ENCODE measurements around the gene PDE3B.
"Not testable (repeated sequence)": the region's sequence is repeated elsewhere in the genome, so short reads cannot be mapped to it uniquely, and the experiment has no call there.

The PDE3B gene

GRCh38 chr11:14748090-14748489, 104.5 kb downstream of the PDE3B start:
- WGBS (ENCODE audit: extremely low coverage, insufficient coverage, low lambda C conversion rate) = no CpG with 5 or more reads among the region's 1 CpG
- Histone ChIP-seq H2BK5ac (ENCODE audit: low read length) (no peak overlapping the region), H3K4ac (ENCODE audit: low read depth, low read length) (no peak overlapping the region), H3K9ac (ENCODE audit: low read length) (no peak overlapping the region), H2AK5ac (ENCODE audit: low read length) (no peak overlapping the region), H3K79me1 (ENCODE audit: low read length) (no peaks in the 10 kb centered on the region), H4K8ac (ENCODE audit: low read depth, low read length) (no peak overlapping the region), H4K5ac (ENCODE audit: low read length) (no peak overlapping the region), H2BK120ac (ENCODE audit: low read depth, low read length) (no peak overlapping the region), H3K4me2 (ENCODE audit: low read length) (no peak overlapping the region), H3K23ac (ENCODE audit: low read length) (no peak overlapping the region), H3K79me2 (ENCODE audit: control insufficient read depth, insufficient read depth, low read length) (no peaks in the 10 kb centered on the region), H3K27me3 (ENCODE audit: insufficient read depth, low read length, poor library complexity) (no peaks in the 10 kb centered on the region), H3K56ac (ENCODE audit: low read length) (no peak overlapping the region), H3K27ac (ENCODE audit: low read depth, low read length) (no peak overlapping the region), H3K4me1 (ENCODE audit: control insufficient read depth, low read depth, low read length) (no peaks in the 10 kb centered on the region), H3K4me3 (ENCODE audit: low read length) (no peak overlapping the region), H2BK15ac (replicated peaks; ENCODE audit: low read depth) (no peak overlapping the region), H3K36me3 (ENCODE audit: control insufficient read depth, insufficient read depth, low read length) (no peaks in the 10 kb centered on the region), H3K18ac (ENCODE audit: low read length) (no peak overlapping the region)
- DNase-seq = no peak

GRCh38 chr11:14750911-14751310, 107.3 kb downstream of the PDE3B start:
- Histone ChIP-seq H3K4me3 (ENCODE audit: low read length) (no peak overlapping the region), H3K23ac (ENCODE audit: low read length) (no peak overlapping the region), H3K79me2 (ENCODE audit: control insufficient read depth, insufficient read depth, low read length) (no peaks in the 10 kb centered on the region), H4K5ac (ENCODE audit: low read length) (no peak overlapping the region), H3K27me3 (ENCODE audit: insufficient read depth, low read length, poor library complexity) (no peaks in the 10 kb centered on the region), H4K8ac (ENCODE audit: low read depth, low read length) (no peak overlapping the region), H2AK5ac (ENCODE audit: low read length) (no peak overlapping the region), H3K4me1 (ENCODE audit: control insufficient read depth, low read depth, low read length) (no peaks in the 10 kb centered on the region), H3K79me1 (ENCODE audit: low read length) (no peaks in the 10 kb centered on the region), H3K4me2 (ENCODE audit: low read length) (no peak overlapping the region), H3K36me3 (ENCODE audit: control insufficient read depth, insufficient read depth, low read length) (no peaks in the 10 kb centered on the region), H3K18ac (ENCODE audit: low read length) (no peak overlapping the region), H2BK120ac (ENCODE audit: low read depth, low read length) (no peak overlapping the region), H3K27ac (ENCODE audit: low read depth, low read length) (no peak overlapping the region), H2BK15ac (replicated peaks; ENCODE audit: low read depth) (no peak overlapping the region), H3K9ac (ENCODE audit: low read length) (no peak overlapping the region), H2BK5ac (ENCODE audit: low read length) (no peak overlapping the region), H3K56ac (ENCODE audit: low read length) (no peak overlapping the region), H3K4ac (ENCODE audit: low read depth, low read length) (no peak overlapping the region)
- DNase-seq = no peak
- WGBS (ENCODE audit: extremely low coverage, insufficient coverage, low lambda C conversion rate) = no CpG with 5 or more reads among the region's 1 CpG

- Histone ChIP-seq H3K27me3 (ENCODE audit: insufficient read depth, low read length, poor library complexity) (no peaks in the 10 kb centered on the region), H3K56ac (ENCODE audit: low read length) (no peak overlapping the region), H3K18ac (ENCODE audit: low read length) (no peak overlapping the region), H3K4me1 (ENCODE audit: control insufficient read depth, low read depth, low read length) (no peaks in the 10 kb centered on the region), H3K23ac (ENCODE audit: low read length) (no peak overlapping the region), H2BK120ac (ENCODE audit: low read depth, low read length) (no peak overlapping the region), H3K79me2 (ENCODE audit: control insufficient read depth, insufficient read depth, low read length) (no peaks in the 10 kb centered on the region), H3K79me1 (ENCODE audit: low read length) (no peaks in the 10 kb centered on the region), H4K5ac (ENCODE audit: low read length) (no peak overlapping the region), H3K4me3 (ENCODE audit: low read length) (no peak overlapping the region), H2BK15ac (replicated peaks; ENCODE audit: low read depth) (no peak overlapping the region), H4K8ac (ENCODE audit: low read depth, low read length) (no peak overlapping the region), H3K4ac (ENCODE audit: low read depth, low read length) (no peak overlapping the region), H2BK5ac (ENCODE audit: low read length) (no peak overlapping the region), H3K36me3 (ENCODE audit: control insufficient read depth, insufficient read depth, low read length) (no peaks in the 10 kb centered on the region), H2AK5ac (ENCODE audit: low read length) (no peak overlapping the region), H3K4me2 (ENCODE audit: low read length) (no peak overlapping the region), H3K27ac (ENCODE audit: low read depth, low read length) (no peak overlapping the region), H3K9ac (ENCODE audit: low read length) (no peak overlapping the region)
- no peak for DNase-seq
Observed at GRCh38 chr11:14751975-14752407, 108.4 kb downstream of the PDE3B start.

GRCh38 chr11:14755140-14755539, 111.5 kb downstream of the PDE3B start:
- H4K5ac ChIP-seq (ENCODE audit: low read length) = no peak overlapping the region
- no peak overlapping the region for H3K4me3 ChIP-seq (ENCODE audit: low read length)
- H2BK120ac ChIP-seq (ENCODE audit: low read depth, low read length) = no peak overlapping the region
- H4K8ac ChIP-seq (ENCODE audit: low read depth, low read length) = no peak overlapping the region
- no peaks in the 10 kb centered on the region for H3K79me1 ChIP-seq (ENCODE audit: low read length)
- H3K4ac ChIP-seq (ENCODE audit: low read depth, low read length) = no peak overlapping the region
- H3K23ac ChIP-seq (ENCODE audit: low read length) = no peak overlapping the region
- no peak overlapping the region for H2BK15ac ChIP-seq (replicated peaks; ENCODE audit: low read depth)
- no peak overlapping the region for H2BK5ac ChIP-seq (ENCODE audit: low read length)
- H3K4me2 ChIP-seq (ENCODE audit: low read length) = no peak overlapping the region
- no peak overlapping the region for H3K9ac ChIP-seq (ENCODE audit: low read length)
- H3K79me2 ChIP-seq (ENCODE audit: control insufficient read depth, insufficient read depth, low read length) = no peaks in the 10 kb centered on the region
- no peak overlapping the region for H2AK5ac ChIP-seq (ENCODE audit: low read length)
- H3K56ac ChIP-seq (ENCODE audit: low read length) = no peak overlapping the region
- DNase-seq = no peak
- no CpG with 5 or more reads among the region's 3 CpGs for WGBS (ENCODE audit: extremely low coverage, insufficient coverage, low lambda C conversion rate)
- H3K18ac ChIP-seq (ENCODE audit: low read length) = no peak overlapping the region
- no peaks in the 10 kb centered on the region for H3K36me3 ChIP-seq (ENCODE audit: control insufficient read depth, insufficient read depth, low read length)
- H3K27me3 ChIP-seq (ENCODE audit: insufficient read depth, low read length, poor library complexity) = no peaks in the 10 kb centered on the region
- no peaks in the 10 kb centered on the region for H3K4me1 ChIP-seq (ENCODE audit: control insufficient read depth, low read depth, low read length)
- H3K27ac ChIP-seq (ENCODE audit: low read depth, low read length) = no peak overlapping the region

GRCh38 chr11:14756349-14756748, 112.7 kb downstream of the PDE3B start:
- H3K18ac ChIP-seq (ENCODE audit: low read length) = no peak overlapping the region
- no peak overlapping the region for H2BK120ac ChIP-seq (ENCODE audit: low read depth, low read length)
- H2BK15ac ChIP-seq (replicated peaks; ENCODE audit: low read depth) = no peak overlapping the region
- H3K4ac ChIP-seq (ENCODE audit: low read depth, low read length) = no peak overlapping the region
- no peak overlapping the region for H2AK5ac ChIP-seq (ENCODE audit: low read length)
- no peak overlapping the region for H3K9ac ChIP-seq (ENCODE audit: low read length)
- no peak for DNase-seq
- no peaks in the 10 kb centered on the region for H3K79me1 ChIP-seq (ENCODE audit: low read length)
- H3K4me3 ChIP-seq (ENCODE audit: low read length) = no peak overlapping the region
- H3K79me2 ChIP-seq (ENCODE audit: control insufficient read depth, insufficient read depth, low read length) = no peaks in the 10 kb centered on the region
- no peaks in the 10 kb centered on the region for H3K4me1 ChIP-seq (ENCODE audit: control insufficient read depth, low read depth, low read length)
- H3K36me3 ChIP-seq (ENCODE audit: control insufficient read depth, insufficient read depth, low read length) = no peaks in the 10 kb centered on the region
- H3K27me3 ChIP-seq (ENCODE audit: insufficient read depth, low read length, poor library complexity) = no peaks in the 10 kb centered on the region
- no peak overlapping the region for H3K27ac ChIP-seq (ENCODE audit: low read depth, low read length)
- no CpG with 5 or more reads among the region's 4 CpGs for WGBS (ENCODE audit: extremely low coverage, insufficient coverage, low lambda C conversion rate)
- H2BK5ac ChIP-seq (ENCODE audit: low read length) = no peak overlapping the region
- no peak overlapping the region for H3K56ac ChIP-seq (ENCODE audit: low read length)
- H4K8ac ChIP-seq (ENCODE audit: low read depth, low read length) = no peak overlapping the region
- H3K4me2 ChIP-seq (ENCODE audit: low read length) = no peak overlapping the region
- H3K23ac ChIP-seq (ENCODE audit: low read length) = no peak overlapping the region
- no peak overlapping the region for H4K5ac ChIP-seq (ENCODE audit: low read length)

GRCh38 chr11:14759300-14760012, 115.9 kb downstream of the PDE3B start:
- not testable (repeated sequence) for H3K79me1 ChIP-seq (ENCODE audit: low read length); H3K56ac ChIP-seq (ENCODE audit: low read length); H4K8ac ChIP-seq (ENCODE audit: low read depth, low read length); H3K23ac ChIP-seq (ENCODE audit: low read length); H2BK5ac ChIP-seq (ENCODE audit: low read length); H3K4me2 ChIP-seq (ENCODE audit: low read length); H3K4me3 ChIP-seq (ENCODE audit: low read length); H3K36me3 ChIP-seq (ENCODE audit: control insufficient read depth, insufficient read depth, low read length); H4K5ac ChIP-seq (ENCODE audit: low read length); H3K79me2 ChIP-seq (ENCODE audit: control insufficient read depth, insufficient read depth, low read length); H3K27ac ChIP-seq (ENCODE audit: low read depth, low read length); H3K18ac ChIP-seq (ENCODE audit: low read length); H2AK5ac ChIP-seq (ENCODE audit: low read length); DNase-seq; H3K4ac ChIP-seq (ENCODE audit: low read depth, low read length); H2BK120ac ChIP-seq (ENCODE audit: low read depth, low read length); H3K9ac ChIP-seq (ENCODE audit: low read length); H3K4me1 ChIP-seq (ENCODE audit: control insufficient read depth, low read depth, low read length); H3K27me3 ChIP-seq (ENCODE audit: insufficient read depth, low read length, poor library complexity); H2BK15ac ChIP-seq (replicated peaks; ENCODE audit: low read depth)
- WGBS (ENCODE audit: extremely low coverage, insufficient coverage, low lambda C conversion rate) = no CpG with 5 or more reads among the region's 9 CpGs

All from mesendoderm (in vitro differentiated cells).